Trophoblast cell (in vitro differentiated cells and primary cell): ENCODE results near the gene RAB3C.

Source experiments
- DNase-seq, 2 donors: peaks; one replicate each; pipeline ENCODE4 v3.0.0-alpha.2; 2016
- H2AFZ ChIP-seq: 2 replicates; pipeline ENCODE4 v1.6.1; 2013; ENCODE audit warnings: low read length, moderate library complexity, mild to moderate bottlenecking; ENCODE audit not compliant: insufficient read depth, poor library complexity
- H2AK5ac ChIP-seq: 2 replicates; pipeline ENCODE4 v1.6.1; 2013; ENCODE audit warnings: mild to moderate bottlenecking, low read length
- H2BK120ac ChIP-seq: 2 replicates; pipeline ENCODE4 v1.6.1; 2013; ENCODE audit warnings: low read length, mild to moderate bottlenecking, moderate library complexity; ENCODE audit not compliant: insufficient read depth, poor library complexity
- H2BK12ac ChIP-seq: 2 replicates; pipeline ENCODE4 v1.6.1; 2013; ENCODE audit warnings: mild to moderate bottlenecking, low read length, moderate library complexity
- H2BK5ac ChIP-seq: 2 replicates; pipeline ENCODE4 v1.6.1; 2013; ENCODE audit warnings: low read length, low read depth, moderate library complexity, mild to moderate bottlenecking; ENCODE audit not compliant: poor library complexity
- H3K14ac ChIP-seq: 2 replicates; pipeline ENCODE4 v1.6.1; 2013; ENCODE audit warnings: mild to moderate bottlenecking, low read length
- H3K18ac ChIP-seq: 2 replicates; pipeline ENCODE4 v1.6.1; 2013; ENCODE audit warnings: mild to moderate bottlenecking, low read length
- H3K23ac ChIP-seq: 2 replicates; pipeline ENCODE4 v1.6.1; 2013; ENCODE audit warnings: low read length
- H3K27ac ChIP-seq: 2 replicates; pipeline ENCODE4 v1.5.1; 2013; ENCODE audit warnings: low read depth, mild to moderate bottlenecking, inconsistent platforms, low read length, moderate library complexity
- H3K27me3 ChIP-seq: 2 replicates; pipeline ENCODE4 v1.6.1; 2013; ENCODE audit warnings: inconsistent platforms, mild to moderate bottlenecking, low read length, moderate library complexity; ENCODE audit not compliant: insufficient read depth
- H3K36me3 ChIP-seq, 2 experiments: 1 replicate in 1 of 2; 2 replicates in 1 of 2; pipeline ENCODE4 v1.6.1; 2013; ENCODE audit warnings: low read length in 2 of 2, mild to moderate bottlenecking in 2 of 2, moderate library complexity in 1 of 2; ENCODE audit not compliant: insufficient read depth in 2 of 2, control insufficient read depth in 1 of 2
- H3K4ac ChIP-seq: 2 replicates; pipeline ENCODE4 v1.6.1; 2013; ENCODE audit warnings: low read depth, mild to moderate bottlenecking, low read length, moderate library complexity
- H3K4me1 ChIP-seq, 2 experiments: 1 replicate in 1 of 2; 2 replicates in 1 of 2; pipeline ENCODE4 v1.6.1; 2013; ENCODE audit warnings: low read length in 2 of 2, mild to moderate bottlenecking in 2 of 2, moderate library complexity in 1 of 2; ENCODE audit not compliant: insufficient read depth in 2 of 2, control insufficient read depth in 1 of 2
- H3K4me2 ChIP-seq: 2 replicates; pipeline ENCODE4 v1.6.1; 2013; ENCODE audit warnings: inconsistent platforms, mild to moderate bottlenecking, low read length, moderate library complexity
- H3K4me3 ChIP-seq: 2 replicates; pipeline ENCODE4 v1.5.1; 2013; ENCODE audit warnings: mild to moderate bottlenecking, low read depth, low read length, inconsistent platforms
- H3K79me1 ChIP-seq: one replicate; pipeline ENCODE4 v1.6.1; 2013; ENCODE audit warnings: low read length
- H3K79me2 ChIP-seq: 2 replicates; pipeline ENCODE4 v1.6.1; 2013; ENCODE audit warnings: low read length, mild to moderate bottlenecking; ENCODE audit not compliant: control insufficient read depth, insufficient read depth, poor library complexity
- H3K9ac ChIP-seq: 2 replicates; pipeline ENCODE4 v1.6.1; 2013; ENCODE audit warnings: mild to moderate bottlenecking, low read length
- H3K9me3 ChIP-seq: 2 replicates; pipeline ENCODE4 v1.6.1; 2013; ENCODE audit warnings: low read depth, mild to moderate bottlenecking, control low read depth, inconsistent platforms, low read length; ENCODE audit not compliant: insufficient read depth
- H4K12ac ChIP-seq: 2 replicates; pipeline ENCODE4 v1.6.1; 2013; ENCODE audit warnings: low read depth, mild to moderate bottlenecking, low read length, moderate library complexity
- H4K8ac ChIP-seq: 2 replicates; pipeline ENCODE4 v1.6.1; 2013; ENCODE audit warnings: low read depth, mild to moderate bottlenecking, low read length, moderate library complexity
- H4K91ac ChIP-seq: one replicate; pipeline ENCODE4 v1.6.1; 2013; ENCODE audit warnings: low read depth, mild to moderate bottlenecking, low read length, moderate library complexity
- WGBS: extraction: QIAGEN DNeasy Blood & Tissue Kit; methylation state at CpG from one replicate; pipeline ENCODE4 v1.1.7; 2013; ENCODE audit warnings: missing lambda C conversion rate; ENCODE audit not compliant: insufficient read length, insufficient coverage; ENCODE audit errors: extremely low coverage; 5-methylcytosine and 5-hydroxymethylcytosine counted together

Gene RAB3C

DNA sequence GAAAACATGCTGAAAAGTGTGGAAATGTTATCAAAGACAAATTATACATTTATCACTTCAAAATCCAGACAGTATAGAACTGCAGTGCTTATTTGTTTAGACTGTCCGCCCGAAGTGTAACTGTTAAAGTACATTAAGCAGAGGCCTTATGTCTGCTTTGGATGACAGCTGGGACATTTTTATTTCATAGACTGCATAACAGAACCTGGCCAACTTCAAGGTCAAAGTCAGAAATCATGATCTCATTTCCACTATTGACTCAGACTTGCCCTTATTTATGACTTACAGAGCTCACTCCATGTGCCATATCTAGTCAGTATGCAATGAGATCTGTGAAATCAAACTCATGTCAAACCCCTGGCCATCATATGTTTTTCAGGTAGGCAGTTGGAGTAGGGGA lies 87.7 kb downstream of the RAB3C start:
- DNase-seq, result no peak
- Histone ChIP-seq H3K14ac (no peak overlapping the region), H3K27ac (no peak overlapping the region), H3K4me3 (no peak overlapping the region), H3K18ac (no peak overlapping the region), H2AFZ (no peak overlapping the region), H4K91ac (no peak overlapping the region), H2AK5ac (no peak overlapping the region), H2BK5ac (no peak overlapping the region), H2BK12ac (no peak overlapping the region), H3K27me3 (no peaks in the 10 kb centered on the region), H3K79me1 (no peaks in the 10 kb centered on the region), H3K79me2 (no peaks in the 10 kb centered on the region), H3K4me2 (no peak overlapping the region), H3K4ac (no peak overlapping the region), H3K4me1 (peaks cover 0 to 3% of the 10 kb centered on the region in 2 experiments), H3K9me3 (no peaks in the 10 kb centered on the region), H3K23ac (no peak overlapping the region), H4K8ac (no peak overlapping the region), H4K12ac (no peak overlapping the region), H2BK120ac (no peak overlapping the region), H3K36me3 (no peaks in the 10 kb centered on the region), H3K9ac (no peak overlapping the region)
- WGBS, result no CpG with 5 or more reads among the region's 2 CpGs

DNA sequence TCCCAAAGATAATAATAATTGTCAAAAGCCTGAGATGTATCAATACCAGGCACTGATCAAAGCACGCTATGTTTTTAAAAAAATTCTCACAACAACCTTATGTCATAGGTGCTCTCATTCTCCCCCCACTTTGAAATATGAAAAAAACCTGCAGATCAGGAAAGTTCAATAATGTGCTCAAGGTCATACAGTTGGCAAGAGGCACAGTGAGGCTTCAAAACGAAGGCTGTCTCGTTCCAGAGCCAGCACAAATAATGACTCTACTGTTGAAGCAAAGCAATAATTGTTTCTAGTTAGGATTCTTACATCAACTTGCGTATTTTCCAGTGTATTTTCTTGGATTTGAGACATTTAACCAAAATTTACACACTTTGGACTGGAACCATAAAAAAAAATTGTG lies 88.3 kb downstream of the RAB3C start:
- H3K18ac ChIP-seq, result no peak overlapping the region
- no peak overlapping the region for H2AFZ ChIP-seq
- H3K9me3 ChIP-seq, result no peaks in the 10 kb centered on the region
- DNase-seq, result no peak
- H3K27me3 ChIP-seq, result no peaks in the 10 kb centered on the region
- no peak overlapping the region for H3K23ac ChIP-seq
- H4K8ac ChIP-seq, result no peak overlapping the region
- no peak overlapping the region for H3K9ac ChIP-seq
- no peak overlapping the region for H4K91ac ChIP-seq
- no peak overlapping the region for H3K4ac ChIP-seq
- H3K4me1 ChIP-seq, result peaks cover 0 to 3% of the 10 kb centered on the region in 2 experiments
- no peak overlapping the region for H4K12ac ChIP-seq
- no peak overlapping the region for H3K14ac ChIP-seq
- H3K36me3 ChIP-seq, result no peaks in the 10 kb centered on the region
- no peak overlapping the region for H2BK12ac ChIP-seq
- H3K4me3 ChIP-seq, result no peak overlapping the region
- no peaks in the 10 kb centered on the region for H3K79me2 ChIP-seq
- no peak overlapping the region for H2BK5ac ChIP-seq
- no peak overlapping the region for H2AK5ac ChIP-seq
- H3K27ac ChIP-seq, result no peak overlapping the region
- H3K4me2 ChIP-seq, result no peak overlapping the region
- no peak overlapping the region for H2BK120ac ChIP-seq
- H3K79me1 ChIP-seq, result no peaks in the 10 kb centered on the region
- WGBS, result no CpG with 5 or more reads among the region's 4 CpGs

DNA sequence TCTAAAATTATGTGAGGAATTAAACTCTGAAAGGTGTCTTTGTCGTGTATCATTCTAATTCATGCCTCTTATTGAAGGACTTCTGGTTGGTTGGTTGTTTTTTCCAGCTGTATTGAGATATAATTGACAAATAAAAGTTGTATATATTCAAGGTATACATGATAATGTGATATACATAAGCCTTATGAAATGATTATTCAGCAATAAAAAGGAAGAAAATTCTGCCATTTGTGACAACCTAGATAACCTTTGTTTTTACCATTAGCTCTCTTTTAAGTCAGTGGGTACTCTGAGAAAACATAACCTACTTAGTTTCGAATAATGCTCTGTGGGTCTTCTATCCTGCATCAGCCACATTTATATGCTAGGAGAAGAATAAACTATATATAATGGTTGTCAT lies 89.6 kb downstream of the RAB3C start:
- H2BK12ac ChIP-seq, result no peak overlapping the region
- H3K4ac ChIP-seq, result no peak overlapping the region
- no peak overlapping the region for H2AK5ac ChIP-seq
- H3K14ac ChIP-seq, result no peak overlapping the region
- H3K79me1 ChIP-seq, result no peaks in the 10 kb centered on the region
- H3K23ac ChIP-seq, result no peak overlapping the region
- no peak overlapping the region for H4K8ac ChIP-seq
- H2AFZ ChIP-seq, result no peak overlapping the region
- H3K18ac ChIP-seq, result no peak overlapping the region
- no peak overlapping the region for H2BK120ac ChIP-seq
- DNase-seq, result no peak
- no peaks in the 10 kb centered on the region for H3K4me1 ChIP-seq
- no peak overlapping the region for H3K4me2 ChIP-seq
- no peaks in the 10 kb centered on the region for H3K9me3 ChIP-seq
- no peak overlapping the region for H3K27ac ChIP-seq
- no peaks in the 10 kb centered on the region for H3K79me2 ChIP-seq
- no peak overlapping the region for H3K4me3 ChIP-seq
- H3K27me3 ChIP-seq, result no peaks in the 10 kb centered on the region
- no peak overlapping the region for H2BK5ac ChIP-seq
- H3K36me3 ChIP-seq, result no peaks in the 10 kb centered on the region
- H3K9ac ChIP-seq, result no peak overlapping the region
- WGBS, result no CpG with 5 or more reads among the region's 2 CpGs
- H4K91ac ChIP-seq, result no peak overlapping the region
- H4K12ac ChIP-seq, result no peak overlapping the region

DNA sequence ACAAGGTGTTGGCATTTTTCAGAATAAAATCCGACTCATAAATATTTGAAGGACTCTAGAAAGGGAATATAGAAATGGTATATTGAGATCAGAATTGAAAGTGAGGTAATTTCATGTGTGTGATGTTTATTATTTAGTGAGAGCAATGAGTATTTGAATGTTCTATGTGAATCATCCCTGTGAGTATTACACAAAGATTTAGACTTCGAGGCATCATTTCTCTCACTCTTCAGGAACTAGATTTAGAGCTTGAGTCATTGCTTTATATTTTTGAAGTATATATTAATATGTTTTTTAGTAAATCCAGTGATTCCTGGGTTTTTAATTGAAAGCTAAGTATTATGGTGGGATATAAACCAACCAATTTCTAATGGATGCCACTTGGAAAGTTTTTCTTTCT lies 91.2 kb downstream of the RAB3C start:
- Histone ChIP-seq H3K4me1 (no peaks in the 10 kb centered on the region), H4K8ac (no peak overlapping the region), H3K9me3 (no peaks in the 10 kb centered on the region), H3K4me3 (no peak overlapping the region), H2AK5ac (no peak overlapping the region), H3K23ac (no peak overlapping the region), H3K27ac (no peak overlapping the region), H2BK12ac (no peak overlapping the region), H3K9ac (no peak overlapping the region), H3K27me3 (no peaks in the 10 kb centered on the region), H4K12ac (no peak overlapping the region), H3K4me2 (no peak overlapping the region), H2BK5ac (no peak overlapping the region), H2AFZ (no peak overlapping the region), H4K91ac (no peak overlapping the region), H3K18ac (no peak overlapping the region), H3K79me2 (no peaks in the 10 kb centered on the region), H3K79me1 (no peaks in the 10 kb centered on the region), H3K4ac (no peak overlapping the region), H3K14ac (no peak overlapping the region), H2BK120ac (no peak overlapping the region), H3K36me3 (no peaks in the 10 kb centered on the region)
- WGBS, result no CpG with 5 or more reads among the region's 2 CpGs
- no peak for DNase-seq
